NCI-H524 treated with DMSO at 0.1 percent for 48 hours (cell line): ENCODE measurements around the gene CEP72.
"Not testable (repeated sequence)": the region's sequence is repeated elsewhere in the genome, so short reads cannot be mapped to it uniquely, and the experiment has no call there.

Experiments used
- DNase-seq: peaks from one replicate; lab custom pipeline; 2025; lab: John Stamatoyannopoulos, UW

CEP72 gene

GRCh38 chr5:580436-580835 is 31.7 kb upstream of the CEP72 start:
- DNase-seq = no peak

GRCh38 chr5:581266-581665 is 30.9 kb upstream of the CEP72 start:
- DNase-seq = no peak

GRCh38 chr5:581941-582340 is 30.2 kb upstream of the CEP72 start:
- no peak for DNase-seq

GRCh38 chr5:582445-582844 is 29.7 kb upstream of the CEP72 start:
- DNase-seq = not testable (repeated sequence)

- DNase-seq = no peak
These were observed 29.1 kb upstream of the CEP72 start for GRCh38 chr5:582936-583635.

GRCh38 chr5:583645-584044 is 28.5 kb upstream of the CEP72 start:
- DNase-seq = no peak

- DNase-seq = no peak
These were observed 27.9 kb upstream of the CEP72 start for GRCh38 chr5:584216-584615.

GRCh38 chr5:584846-585245 is 27.3 kb upstream of the CEP72 start:
- no peak for DNase-seq

- DNase-seq = no peak
These were observed 26.6 kb upstream of the CEP72 start for GRCh38 chr5:585556-585955.

- no peak for DNase-seq
These were observed 26.0 kb upstream of the CEP72 start for GRCh38 chr5:585962-586628.

- no peak for DNase-seq
These were observed 25.3 kb upstream of the CEP72 start for GRCh38 chr5:586751-587285.

GRCh38 chr5:587403-587802 is 24.7 kb upstream of the CEP72 start:
- no peak for DNase-seq

GRCh38 chr5:588406-588995 is 23.6 kb upstream of the CEP72 start:
- no peak for DNase-seq

- DNase-seq = no peak
These were observed 23.0 kb upstream of the CEP72 start for GRCh38 chr5:589173-589572.

GRCh38 chr5:589588-589987 is 22.6 kb upstream of the CEP72 start:
- DNase-seq = no peak

- DNase-seq = no peak
These were observed 21.8 kb upstream of the CEP72 start for GRCh38 chr5:590346-590745.

GRCh38 chr5:591746-592145 is 20.4 kb upstream of the CEP72 start:
- DNase-seq = no peak

- no peak for DNase-seq
These were observed 20.0 kb upstream of the CEP72 start for GRCh38 chr5:592158-592557.

- no peak for DNase-seq
These were observed 18.6 kb upstream of the CEP72 start for GRCh38 chr5:593511-593910.

- no peak for DNase-seq
These were observed 17.8 kb upstream of the CEP72 start for GRCh38 chr5:594226-594860.

GRCh38 chr5:595285-595875 is 16.8 kb upstream of the CEP72 start:
- DNase-seq = no peak

- DNase-seq = no peak
These were observed 14.1 kb upstream of the CEP72 start for GRCh38 chr5:597871-598563.
